ENCODE measurements around the gene RSPH3. TPM values are rescaled to one million over a fixed set of nuclear protein-coding genes. Genes with fewer than 3 reads are reported as not detected.
"Not testable (repeated sequence)": the region's sequence is repeated elsewhere in the genome, so short reads cannot be mapped to it uniquely, and the experiment has no call there.

Gene RSPH3
- total RNA-seq, 2 donors from 2014 or later = 17.6 to 20.0 TPM

DNA sequence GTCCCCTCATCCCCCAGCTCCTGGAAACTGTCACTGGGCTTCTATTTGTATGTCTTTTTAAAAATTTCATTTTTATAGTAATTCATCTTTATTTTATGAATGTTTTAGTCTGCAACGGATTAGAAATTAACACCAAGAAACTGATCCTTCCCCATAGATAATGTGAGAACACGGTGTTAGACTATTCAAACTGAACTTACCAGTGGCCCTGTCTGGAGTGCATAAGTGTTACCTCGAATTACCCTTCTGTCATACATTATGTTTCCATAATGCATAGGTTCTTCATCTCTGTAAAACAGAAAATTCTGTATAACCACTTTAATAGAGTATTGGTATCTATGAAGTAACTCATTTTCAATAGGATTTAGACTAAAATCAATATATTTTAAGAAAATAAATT is 6.4 kb downstream of the RSPH3 start:
- intact Hi-C loops (cut with DNase I, micrococcal nuclease) = no loop called here
- ATAC-seq (no peak), DNase-seq (no peak)

DNA sequence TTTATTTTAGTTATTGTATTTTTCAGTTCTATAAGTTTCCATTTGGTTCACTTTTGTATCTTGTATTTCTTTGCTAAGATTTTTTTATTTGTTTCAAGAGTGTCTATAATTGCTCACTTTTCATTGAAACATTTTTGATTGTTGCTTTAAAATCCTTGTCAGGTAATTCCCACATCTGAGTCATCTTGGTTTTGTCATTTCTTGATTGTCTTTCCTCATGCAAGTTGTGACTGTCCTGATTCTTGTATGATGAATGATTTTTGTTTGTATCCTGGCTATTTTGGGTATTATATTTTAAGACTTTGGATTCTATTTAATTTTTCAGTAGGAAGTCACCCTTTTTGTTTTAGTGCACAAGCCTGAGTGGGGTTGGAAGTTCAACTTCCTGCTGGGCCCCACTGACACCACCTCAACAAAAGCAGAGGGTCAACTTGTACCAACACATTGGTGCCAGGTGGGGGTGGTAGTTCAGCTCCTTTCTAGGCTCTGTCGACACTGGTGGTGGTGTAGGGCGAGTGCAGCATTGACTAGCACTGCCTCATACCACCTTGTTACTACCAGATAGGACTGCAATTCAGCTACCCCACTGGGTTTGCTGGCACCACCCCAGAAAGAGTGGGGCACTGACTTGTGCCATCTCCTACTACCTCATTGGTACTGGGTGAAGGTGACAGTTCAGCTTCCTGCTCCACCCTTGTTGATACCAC is 8.8 kb downstream of the RSPH3 start:
- intact Hi-C loops (cut with DNase I, micrococcal nuclease) = no loop called here
- DNase-seq = no peak
- no peak for ATAC-seq

DNA sequence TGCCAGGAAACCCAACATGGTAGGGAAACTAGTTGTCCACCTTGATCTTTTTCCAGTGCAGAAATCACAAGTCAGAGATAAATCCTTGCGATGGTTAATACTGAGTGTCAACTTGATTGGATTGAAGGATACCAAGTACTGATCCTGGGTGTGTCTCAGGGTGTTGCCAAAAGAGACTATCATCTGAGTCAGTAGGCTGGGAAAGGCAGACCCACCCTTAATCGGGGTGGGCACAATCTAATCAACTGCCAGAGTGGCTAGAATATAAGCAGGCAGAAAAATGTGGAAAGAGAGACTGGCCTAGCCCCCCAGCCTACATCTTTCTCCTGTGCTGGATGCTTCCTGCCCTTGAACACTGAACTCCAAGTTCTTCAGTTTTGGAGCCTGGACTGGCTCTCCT is 10.3 kb downstream of the RSPH3 start:
- DNase-seq; ATAC-seq; intact Hi-C loops (cut with DNase I, micrococcal nuclease): not testable (repeated sequence)

DNA sequence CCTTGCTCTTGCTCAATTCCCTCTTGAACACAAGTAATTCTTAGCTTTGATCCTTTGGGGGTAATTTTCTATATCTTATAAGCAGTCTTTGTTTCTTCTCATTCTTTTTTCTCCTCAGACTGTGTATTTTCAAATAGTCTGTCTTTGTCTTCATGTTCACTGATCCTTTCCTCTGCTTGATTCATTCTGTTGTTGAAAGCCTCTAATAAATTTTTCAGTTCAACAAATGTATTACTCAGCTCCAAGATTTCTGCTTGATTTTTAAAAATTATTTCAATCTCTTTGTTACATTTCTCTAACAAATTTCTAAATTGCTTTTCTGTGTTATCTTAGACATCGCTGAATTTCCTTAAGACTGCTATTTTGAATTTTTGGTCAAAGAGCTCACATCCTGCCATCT is 11.5 kb downstream of the RSPH3 start:
- no peak for ATAC-seq
- intact Hi-C loops (cut with DNase I, micrococcal nuclease) = no loop called here
- no peak for DNase-seq

DNA sequence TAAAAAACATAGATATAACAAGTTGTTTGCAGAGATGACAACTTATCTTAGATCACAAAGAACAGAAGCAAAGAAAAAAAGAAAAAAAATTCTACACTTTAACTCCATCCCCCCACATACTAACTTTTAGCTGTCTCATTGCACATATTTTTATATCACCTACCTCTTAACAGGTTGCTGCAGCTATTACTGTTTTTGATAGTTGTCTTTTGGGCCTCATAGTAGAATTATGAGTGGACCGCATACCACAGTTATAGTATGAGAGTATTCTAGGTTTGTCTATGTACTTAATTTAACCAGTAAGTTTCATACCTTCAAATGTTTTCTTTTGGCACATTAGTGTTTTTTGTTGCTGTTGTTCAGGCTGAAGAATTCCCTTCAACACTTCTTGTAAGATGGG is 12.3 kb downstream of the RSPH3 start:
- intact Hi-C loops (cut with DNase I, micrococcal nuclease) = no loop called here
- no peak for DNase-seq
- no peak for ATAC-seq

DNA sequence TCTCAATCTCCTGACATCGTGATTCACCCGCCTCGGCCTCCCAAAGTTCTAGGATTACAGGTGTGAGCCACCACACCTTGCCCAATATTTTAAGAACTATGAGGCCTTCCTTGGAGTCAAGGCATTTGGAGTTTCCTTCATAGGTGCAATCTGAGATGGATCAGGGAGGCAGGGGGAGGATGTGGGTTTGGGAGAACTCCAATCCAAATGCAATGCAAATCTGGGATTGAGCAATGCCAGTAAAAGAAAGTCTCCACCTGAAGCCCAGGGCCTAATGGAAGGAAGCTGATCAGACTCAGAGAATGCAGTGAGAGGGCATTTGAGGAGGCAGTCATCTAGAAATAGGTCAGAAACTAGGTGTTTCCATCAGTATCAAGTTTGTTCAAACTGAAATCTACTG is 21.2 kb downstream of the RSPH3 start:
- intact Hi-C loops (cut with DNase I, micrococcal nuclease) = no loop called here
- DNase-seq = no peak
- ATAC-seq = no peak

DNA sequence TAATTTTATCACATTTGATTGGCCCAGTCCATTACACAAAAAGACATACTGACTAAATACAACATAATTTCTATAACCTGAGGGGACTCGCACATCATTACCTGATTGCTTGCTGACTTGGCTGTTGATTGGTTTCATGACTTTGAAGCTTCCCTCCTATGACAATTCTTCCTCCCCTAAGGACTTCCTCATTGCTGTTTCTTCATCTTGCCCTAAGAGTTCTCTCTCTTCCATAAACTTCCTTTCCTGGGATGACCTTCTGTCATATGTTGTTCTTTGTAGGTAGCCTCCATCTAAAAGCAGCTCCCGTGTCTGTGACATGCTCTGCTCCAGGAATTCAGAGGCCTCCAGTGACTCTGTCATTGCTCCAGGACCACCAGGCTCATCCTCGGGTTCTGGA is 22.6 kb downstream of the RSPH3 start:
- DNase-seq (no peak), ATAC-seq (peak; percentile 40)
- intact Hi-C loops (cut with DNase I, micrococcal nuclease) = no loop called here

DNA sequence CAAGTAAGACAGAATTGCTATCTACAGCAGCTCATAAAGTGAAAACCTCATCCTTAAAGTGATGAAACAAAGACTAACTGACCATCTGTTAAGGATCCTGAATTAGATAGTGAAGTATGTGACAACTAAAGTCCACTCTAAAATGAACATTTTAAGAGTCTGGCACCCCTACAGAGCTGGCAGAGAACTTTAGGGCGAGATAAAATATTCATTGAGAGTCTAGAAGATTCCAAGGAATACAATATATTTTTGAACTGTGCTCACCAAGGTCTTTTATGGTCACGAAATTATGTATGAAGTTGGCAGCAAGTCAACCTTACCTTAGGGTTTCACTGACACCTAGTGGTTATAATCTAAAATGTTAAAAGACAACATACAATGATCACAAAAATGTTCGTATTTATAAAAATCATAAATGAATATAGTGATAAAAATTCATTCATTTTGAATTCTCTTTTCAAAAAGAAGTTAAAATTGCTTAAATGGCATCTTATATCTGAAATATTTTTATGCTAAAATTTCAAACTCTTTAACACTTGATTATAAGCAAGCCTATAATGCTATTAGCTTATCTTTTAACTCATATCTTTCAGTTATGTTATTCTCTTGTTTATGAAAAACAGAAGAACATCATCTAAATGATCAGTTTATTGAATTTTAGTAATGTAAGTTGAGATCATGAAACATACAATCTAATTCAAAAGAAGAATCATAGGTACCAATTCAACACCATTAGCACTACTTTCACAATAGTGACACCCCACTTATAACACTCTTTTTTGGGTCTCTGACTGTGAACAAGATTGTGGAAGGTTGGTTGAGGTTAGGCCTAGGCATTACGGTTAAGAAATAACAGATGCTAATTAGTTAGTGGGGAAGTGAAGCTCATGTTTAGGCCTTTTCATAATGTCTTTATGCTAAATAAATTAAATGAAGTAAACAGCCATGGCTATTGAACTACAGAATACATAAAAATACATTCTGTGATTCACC is 27.5 kb downstream of the RSPH3 start:
- ATAC-seq (peak; percentile 88), DNase-seq (no peak)
- intact Hi-C loops (cut with DNase I, micrococcal nuclease) = loop anchor here in 1 of 2 donors (5.0 kb wide), 1 partner anchor 270 kb away; no protein-coding TSS in a partner anchor

DNA sequence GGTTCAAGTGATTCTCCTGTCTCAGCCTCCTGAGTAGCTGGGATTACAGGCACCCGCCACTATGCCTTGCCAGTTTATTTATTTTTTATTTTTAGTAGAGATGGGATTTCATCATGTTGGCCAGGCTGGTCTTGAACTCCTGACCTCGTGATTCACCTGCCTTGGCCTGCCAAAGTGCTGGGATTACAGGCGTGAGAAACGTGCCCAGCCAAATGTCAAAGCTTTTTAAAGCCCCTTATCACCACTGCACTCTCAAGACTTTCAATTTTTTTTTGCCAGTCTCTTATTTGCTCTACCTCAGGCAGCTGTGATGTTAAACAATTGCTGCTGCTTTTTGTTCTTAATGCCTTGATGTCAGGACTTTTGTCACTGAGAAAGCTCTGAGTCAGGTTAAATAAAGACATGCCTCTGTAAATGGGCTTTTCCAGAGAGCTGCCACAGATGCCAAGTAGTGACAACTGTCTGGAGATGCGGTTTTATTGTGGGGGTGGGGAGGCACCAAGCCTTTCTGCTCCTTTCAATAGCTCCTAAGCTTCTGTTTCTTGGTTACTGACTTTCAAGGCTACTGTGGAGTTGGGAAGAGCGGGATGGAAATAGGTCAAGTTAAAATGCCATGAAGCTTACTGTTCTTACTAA is 29.2 kb downstream of the RSPH3 start:
- no peak for DNase-seq
- intact Hi-C loops (cut with DNase I, micrococcal nuclease) = loop anchor here in 1 of 2 donors (5.0 kb wide), 1 partner anchor 268 kb away; no protein-coding TSS in a partner anchor
- no peak for ATAC-seq

DNA sequence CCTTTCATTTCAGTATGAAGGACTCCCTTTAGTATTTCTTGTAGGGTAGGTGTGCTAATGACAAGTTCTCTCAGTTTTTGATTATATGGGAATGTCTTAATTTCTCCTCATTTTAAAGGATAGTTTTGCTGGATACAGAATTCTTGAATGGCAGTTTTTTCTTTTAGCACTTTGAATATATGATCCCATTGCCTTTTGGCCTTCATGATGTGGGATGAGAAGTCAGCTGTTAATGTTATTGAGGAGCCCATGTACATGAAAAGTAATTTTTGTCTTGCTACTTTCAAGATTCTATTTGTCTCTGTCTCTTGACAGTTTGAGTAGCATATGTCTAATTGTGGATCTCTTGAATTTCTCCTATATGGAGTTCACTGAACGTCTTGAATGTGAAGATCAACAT is 30.9 kb downstream of the RSPH3 start:
- intact Hi-C loops (cut with DNase I, micrococcal nuclease) = no loop called here
- DNase-seq = no peak

DNA sequence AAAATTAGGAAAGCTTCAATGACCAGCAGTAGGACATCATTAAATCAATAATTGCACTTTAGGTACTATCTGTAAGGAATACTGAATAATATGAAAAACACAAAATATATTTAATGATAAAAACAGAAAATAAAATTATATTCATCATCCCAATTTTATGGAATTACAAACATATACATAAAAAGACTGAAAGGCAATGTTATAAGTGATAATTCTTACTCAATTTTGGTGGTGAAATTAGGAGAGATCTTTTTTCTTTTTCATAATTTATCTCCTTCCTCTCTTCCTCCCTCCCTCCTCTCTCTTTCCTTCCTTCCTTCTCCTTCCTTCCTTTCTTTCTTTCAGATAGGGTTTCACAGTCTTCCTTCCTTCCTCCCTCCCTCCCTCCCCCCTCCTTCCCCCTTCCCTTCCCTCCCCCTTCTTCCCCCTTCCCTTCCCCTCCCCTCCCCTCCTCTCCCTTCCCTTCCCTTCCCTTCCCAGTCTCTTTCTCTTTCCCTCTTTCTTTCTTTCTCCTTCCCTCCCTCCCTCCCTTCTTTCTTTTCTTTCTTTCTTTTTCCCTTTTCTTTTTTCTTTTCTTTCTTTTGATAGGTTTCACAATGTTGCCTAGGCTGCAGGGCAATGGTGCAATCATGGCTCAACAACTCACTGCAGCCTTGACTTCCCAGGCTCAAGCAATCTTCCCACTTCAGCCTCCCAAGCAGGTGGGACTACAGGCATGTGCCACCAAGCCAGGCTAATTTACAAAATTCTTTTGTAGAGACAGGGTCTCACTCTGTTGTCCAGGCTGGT is 36.8 kb downstream of the RSPH3 start:
- intact Hi-C loops (cut with DNase I, micrococcal nuclease) = no loop called here
- ATAC-seq = no peak

More for the DNA sequence above, 30.9 kb downstream of the RSPH3 start:
- ATAC-seq = no peak

DNA sequence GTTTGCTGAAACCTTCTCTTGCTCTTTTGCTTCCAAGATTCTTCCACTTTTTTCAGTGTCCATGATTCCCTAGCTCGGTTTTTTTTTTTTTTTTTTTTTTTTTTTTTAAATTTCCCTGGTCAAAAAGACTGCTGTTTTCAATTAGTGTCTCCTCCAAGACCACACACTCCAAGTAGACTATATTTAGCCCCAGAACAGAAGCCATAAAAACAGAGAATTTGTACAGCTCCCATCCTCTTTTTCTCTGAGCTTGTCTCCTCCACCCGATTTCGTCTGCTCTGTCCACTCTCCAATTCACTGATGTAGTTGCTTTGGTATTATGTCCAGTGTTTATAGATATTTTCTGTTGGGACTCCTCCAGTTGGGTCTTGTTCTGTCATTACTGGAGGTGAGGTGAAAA is 37.6 kb downstream of the RSPH3 start:
- intact Hi-C loops (cut with DNase I, micrococcal nuclease) = no loop called here
- ATAC-seq (no peak), DNase-seq (no peak)

More for the DNA sequence above, 36.8 kb downstream of the RSPH3 start:
- DNase-seq = no peak

DNA sequence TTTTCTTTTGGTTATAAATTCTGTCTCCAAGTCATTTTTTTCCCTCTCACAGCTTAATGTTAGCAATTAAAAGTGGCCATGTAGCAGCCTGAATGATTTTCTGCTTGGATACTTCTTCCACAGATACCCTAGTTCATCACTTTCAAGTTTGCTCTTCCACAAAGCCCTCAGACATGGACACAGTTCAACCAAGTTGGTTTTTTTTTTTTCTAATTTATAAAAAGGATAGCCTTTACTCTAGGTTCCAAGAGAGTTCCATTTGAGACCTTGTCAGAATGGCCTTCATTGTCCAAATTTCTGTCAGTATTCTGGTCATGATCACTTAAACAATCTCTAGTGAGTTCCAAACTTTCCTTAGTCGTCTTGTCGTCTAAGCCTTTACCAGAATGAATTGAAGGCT is 40.0 kb downstream of the RSPH3 start:
- DNase-seq (no peak), ATAC-seq (no peak)
- intact Hi-C loops (cut with DNase I, micrococcal nuclease) = no loop called here

DNA sequence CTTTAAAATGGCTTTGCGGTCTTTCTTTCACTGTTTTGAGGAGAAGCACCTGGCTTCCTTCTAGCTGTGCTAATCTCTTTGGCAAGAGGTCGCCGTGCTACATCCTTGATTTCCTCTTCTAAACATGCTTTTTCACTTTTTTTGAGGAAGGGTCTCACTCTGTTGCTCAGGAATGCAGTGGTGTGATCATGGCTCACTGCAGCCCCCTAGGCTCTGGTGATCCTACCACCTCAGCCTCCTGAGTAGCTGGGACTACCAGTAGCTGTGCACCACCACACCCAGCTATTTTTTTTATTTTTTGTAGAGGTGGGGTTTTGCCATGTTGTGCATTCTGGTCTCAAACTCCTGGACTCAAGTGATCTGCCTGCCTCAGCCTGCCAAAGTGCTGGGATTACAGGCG is 40.5 kb downstream of the RSPH3 start:
- intact Hi-C loops (cut with DNase I, micrococcal nuclease) = no loop called here
- no peak for DNase-seq
- ATAC-seq = no peak

DNA sequence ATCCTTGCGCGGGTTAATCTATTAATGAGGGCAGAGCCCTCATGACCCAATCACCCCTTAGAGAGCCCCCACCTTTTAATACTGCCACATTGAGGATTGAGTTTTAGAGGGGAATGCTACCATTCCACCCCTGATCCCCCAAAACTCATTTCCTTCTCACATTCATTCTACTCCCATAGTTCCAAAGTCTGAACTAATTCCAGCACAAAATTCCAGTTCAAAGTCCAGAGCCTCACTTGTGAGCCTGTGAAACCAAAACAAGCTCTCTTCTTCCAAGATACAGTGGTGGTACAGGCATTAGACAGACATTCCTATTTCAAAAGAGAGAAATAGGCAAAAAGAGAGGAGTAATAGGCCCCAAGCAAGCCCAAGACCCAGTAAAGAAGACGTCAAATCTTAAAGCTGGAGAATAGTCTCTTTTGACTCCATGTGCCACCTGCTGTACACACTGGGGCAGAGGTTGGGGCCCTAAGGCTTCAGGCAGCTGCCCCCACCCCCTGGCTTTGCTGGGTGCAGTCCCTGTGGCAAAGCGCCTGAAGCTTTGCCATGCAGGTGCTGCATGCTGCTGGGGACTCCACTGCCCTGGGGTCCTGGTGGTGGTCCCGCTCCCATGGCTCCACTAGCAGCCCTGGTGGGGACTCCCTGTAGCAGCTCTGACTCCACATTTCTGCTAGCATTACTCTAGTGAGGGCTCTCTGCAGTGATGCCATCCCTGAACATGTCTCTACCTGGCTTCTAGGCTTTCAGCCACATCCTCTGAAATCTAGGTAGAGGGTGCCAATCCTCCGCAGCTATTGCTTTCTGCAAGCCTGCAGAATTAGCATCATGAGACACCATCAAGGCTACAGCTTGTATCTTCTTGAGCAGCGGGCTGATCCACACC is 41.3 kb downstream of the RSPH3 start:
- ATAC-seq (peak; percentile 73), DNase-seq (peak in 1 of 2 donors; percentile 25)
- intact Hi-C loops (cut with DNase I, micrococcal nuclease) = no loop called here

DNA sequence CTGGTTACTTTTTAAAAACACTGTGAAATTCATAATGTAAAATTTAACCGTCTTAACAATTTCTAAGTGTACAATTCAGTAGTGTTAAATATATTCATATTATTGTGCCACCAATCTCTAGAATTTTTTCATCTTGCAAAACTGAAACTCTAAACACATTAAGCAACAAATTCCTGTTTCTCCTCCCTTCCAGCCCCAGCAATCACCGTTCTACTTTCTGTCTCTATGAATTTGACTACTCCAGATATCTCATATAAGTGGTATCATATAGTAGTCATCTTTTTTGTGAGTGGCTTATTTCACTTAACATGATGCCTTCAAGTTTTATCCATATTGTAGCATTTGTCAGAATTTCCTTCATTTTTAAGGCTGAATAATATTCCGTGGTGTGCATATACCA is 44.7 kb downstream of the RSPH3 start:
- intact Hi-C loops (cut with DNase I, micrococcal nuclease) = no loop called here
- DNase-seq = no peak
- no peak for ATAC-seq

DNA sequence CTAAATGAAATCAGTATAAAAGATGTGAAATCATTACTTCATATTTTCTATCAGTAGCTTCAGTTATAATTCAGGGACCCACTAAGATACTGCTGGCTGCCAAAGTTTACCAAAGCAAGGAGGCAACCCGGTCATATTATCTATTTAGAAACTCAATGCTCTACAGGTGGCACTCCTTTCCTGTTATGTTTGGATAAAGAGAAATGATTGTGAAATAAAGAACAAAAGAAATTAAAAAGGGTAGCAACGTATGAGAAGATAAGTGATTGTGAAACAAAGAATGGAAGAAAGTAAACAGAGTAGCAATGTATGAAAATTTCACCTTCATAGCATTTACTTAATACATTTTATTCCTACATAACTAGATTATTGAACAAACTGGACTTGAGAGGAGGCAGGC is 45.2 kb downstream of the RSPH3 start:
- intact Hi-C loops (cut with DNase I, micrococcal nuclease) = no loop called here
- no peak for ATAC-seq
- DNase-seq = no peak

DNA sequence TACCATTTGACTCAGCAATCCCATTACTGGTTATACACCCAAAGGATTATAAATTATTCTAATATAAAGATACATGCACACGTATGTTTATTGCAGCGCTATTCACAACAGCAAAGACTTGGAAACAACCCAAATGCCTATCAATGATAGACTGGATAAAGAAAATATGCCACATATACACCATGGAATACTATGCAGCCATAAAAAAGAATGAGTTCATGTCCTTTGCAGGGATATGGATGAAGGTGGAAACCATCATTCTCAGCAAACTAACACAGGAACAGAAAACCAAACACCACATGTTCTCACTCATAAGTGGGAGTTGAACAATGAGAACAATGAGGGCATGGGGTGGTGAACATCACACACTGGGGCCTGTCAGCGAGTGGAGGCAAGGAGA is 48.0 kb downstream of the RSPH3 start:
- DNase-seq; intact Hi-C loops (cut with DNase I, micrococcal nuclease); ATAC-seq: not testable (repeated sequence)

Data from left colon (tissue), 2 donors.